HG03575 (cell line): ENCODE data around the gene ARL6IP6.

Experiments used
- ATAC-seq: cut with Tn5 transposase; IDR thresholded peaks from one replicate; pipeline ENCODE4 v1.9.1; 2021; ENCODE audit not compliant: unreplicated experiment, insufficient number of reproducible peaks, low FRiP score; ENCODE audit errors: extremely low read depth

Gene ARL6IP6

GRCh38 chr2:152781175-152781574 is 62.8 kb downstream of the ARL6IP6 start:
- ATAC-seq = no peak

GRCh38 chr2:152782171-152782570 is 63.8 kb downstream of the ARL6IP6 start:
- no peak for ATAC-seq

GRCh38 chr2:152790883-152791282 is 72.5 kb downstream of the ARL6IP6 start:
- ATAC-seq = no peak

GRCh38 chr2:152791979-152792378 is 73.6 kb downstream of the ARL6IP6 start:
- no peak for ATAC-seq

GRCh38 chr2:152792974-152793373 is 74.6 kb downstream of the ARL6IP6 start:
- ATAC-seq = no peak

- no peak for ATAC-seq
These were observed 78.5 kb downstream of the ARL6IP6 start for GRCh38 chr2:152796941-152797340.

- ATAC-seq = no peak
These were observed 86.4 kb downstream of the ARL6IP6 start for GRCh38 chr2:152804687-152805408.

- ATAC-seq = no peak
These were observed 93.5 kb downstream of the ARL6IP6 start for GRCh38 chr2:152811916-152812315.
